Raji (cell line): Measurements from ENCODE around the gene DERL3.

Experiments
- POLR2A ChIP-seq: IDR thresholded peaks from 2 replicates; pipeline ENCODE4 v1.6.1; 2011; ENCODE audit warnings: low read depth, low read length, control low read depth; ENCODE audit not compliant: insufficient read depth

The DERL3 gene

GRCh38 chr22:23849009-23850006 lies 10.5 kb upstream of the DERL3 start:
- TF ChIP-seq POLR2A: 0 out of 2 replicates have a peak, but pooled peaks have one; percentile 21

- peak; percentile 71 for TF ChIP-seq POLR2A
Observed at GRCh38 chr22:23847991-23848864, 9.4 kb upstream of the DERL3 start.

GRCh38 chr22:23847310-23847920 lies 8.6 kb upstream of the DERL3 start:
- no peak for TF ChIP-seq POLR2A

- TF ChIP-seq POLR2A: no peak
Observed at GRCh38 chr22:23846081-23846469, 7.3 kb upstream of the DERL3 start.

GRCh38 chr22:23845265-23846080 lies 6.7 kb upstream of the DERL3 start:
- TF ChIP-seq POLR2A: no peak

- no peak for TF ChIP-seq POLR2A
Observed at GRCh38 chr22:23844739-23845202, 6.0 kb upstream of the DERL3 start.

- TF ChIP-seq POLR2A: no peak
Observed at GRCh38 chr22:23842599-23842998, 3.8 kb upstream of the DERL3 start.

- TF ChIP-seq POLR2A: no peak
Observed at GRCh38 chr22:23841736-23842445, 3.1 kb upstream of the DERL3 start.

- TF ChIP-seq POLR2A: no peak
Observed at GRCh38 chr22:23841292-23841691, 2.5 kb upstream of the DERL3 start.

GRCh38 chr22:23840026-23840425 lies 1.2 kb upstream of the DERL3 start:
- TF ChIP-seq POLR2A: no peak

GRCh38 chr22:23837911-23838680 lies 710 bp downstream of the DERL3 start:
- TF ChIP-seq POLR2A: peak; percentile 21; the same call in 1 of the 2 replicates

- TF ChIP-seq POLR2A: 0 out of 2 replicates have a peak, but pooled peaks have one; percentile 15
Observed at GRCh38 chr22:23837496-23837859, 1.3 kb downstream of the DERL3 start.
